Gastroesophageal sphincter (tissue), 4 donors: ENCODE measurements around the gene LMF2. TPM values are rescaled to one million over a fixed set of nuclear protein-coding genes. Genes with fewer than 3 reads are reported as not detected.

ENCODE experiments used
- ATAC-seq: fragments of 150-250 bp; one replicate; pipeline ENCODE4 v1.9.1; 2016; ENCODE audit warnings: mild to moderate bottlenecking, moderate library complexity
- H3K27ac ChIP-seq, 4 donors: fragments of 200-600 bp; sonication (generic) in 3 of 4; 1 replicate in 3 of 4; 2 replicates in 1 of 4; pipeline ENCODE4 v1.5.1; 2016 to 2019
- H3K27me3 ChIP-seq: fragments of 200-600 bp; sonication (generic); one replicate; pipeline ENCODE4 v1.5.1; 2019
- H3K36me3 ChIP-seq, 2 donors: fragments of 200-600 bp; sonication (generic); one replicate each; pipeline ENCODE4 v1.5.1; 2019; ENCODE audit warnings: control low read depth in 1 of 2
- H3K4me1 ChIP-seq, 3 donors: fragments of 200-600 bp; sonication (generic); 1 replicate in 2 of 3; 2 replicates in 1 of 3; pipeline ENCODE4 v1.5.1; 2016 to 2019; ENCODE audit warnings: control low read depth in 2 of 3
- H3K4me3 ChIP-seq, 2 donors: fragments of 200-600 bp; sonication (generic); one replicate each; pipeline ENCODE4 v1.5.1; 2019; ENCODE audit warnings: mild to moderate bottlenecking in 1 of 2, moderate library complexity in 1 of 2
- H3K9me3 ChIP-seq, 3 donors: fragments of 200-600 bp; sonication (generic); one replicate each; pipeline ENCODE4 v1.5.1; 2017 to 2019; ENCODE audit warnings: control low read depth in 2 of 3
- CTCF ChIP-seq, 4 experiments: fragments of 200-600 bp in 2 of 4; fragments of 450-650 bp in 2 of 4; sonication (generic) in 1 of 4; IDR thresholded peaks; one replicate each; pipeline ENCODE4 v1.5.1; 2017 to 2019; ENCODE audit warnings: antibody characterized with exemption in 4 of 4, mild to moderate bottlenecking in 2 of 4, moderate library complexity in 2 of 4
- EP300 ChIP-seq: sonication (generic); formaldehyde crosslinking; IDR thresholded peaks from one replicate; pipeline ENCODE4 v1.6.1; 2017; ENCODE audit warnings: antibody characterized with exemption, mild to moderate bottlenecking
- POLR2A ChIP-seq, 2 donors: fragments of 450-650 bp; IDR thresholded peaks; one replicate each; pipeline ENCODE4 v1.6.1; 2017; ENCODE audit warnings: antibody characterized with exemption in 2 of 2, mild to moderate bottlenecking in 2 of 2, moderate library complexity in 1 of 2
- POLR2AphosphoS5 ChIP-seq: sonication (generic); formaldehyde crosslinking; IDR thresholded peaks from one replicate; pipeline ENCODE4 v1.6.1; 2017; ENCODE audit warnings: antibody characterized with exemption
- WGBS, 2 donors: methylation state at CpG; one replicate each; pipeline ENCODE4 v1.1.5; 2018; ENCODE audit warnings: low coverage in 1 of 2; 5-methylcytosine and 5-hydroxymethylcytosine counted together
- total RNA-seq, 4 donors: library from RNA; depleted of rRNA; stranded (reverse); fragments of >200 nt; gene quantifications; one replicate each; pipeline ENCODE4 v1.1.0, GENCODE V29; 2016

The LMF2 gene
- total RNA-seq, 4 donors from 2014 or later: 35.5 to 58.4 (median 45.1) TPM

- TF ChIP-seq POLR2A (IDR thresholded peaks at IDR 0.05) (no peak), EP300 (no peak), POLR2AphosphoS5 (no peak), CTCF (IDR thresholded peaks at IDR 0.05) (no peak)
- Histone ChIP-seq H3K9me3 (no peaks in the 10 kb centered on the region), H3K27ac (no peak overlapping the region), H3K4me3 (no peak overlapping the region), H3K4me1 (peaks cover 0 to 19% (median 0%) of the 10 kb centered on the region in 3 donors), H3K36me3 (no peaks in the 10 kb centered on the region), H3K27me3 (peaks cover 91% of the 10 kb centered on the region)
- ATAC-seq: no peak
- 52 to 70% methylated on average over 7 to 12 of the region's 29 CpGs for WGBS, 2 donors
These were observed 22.0 kb downstream of the LMF2 start for GRCh38 chr22:50485221-50486131.

GRCh38 chr22:50483977-50484853 lies 23.3 kb downstream of the LMF2 start:
- no peak for TF ChIP-seq POLR2A (IDR thresholded peaks at IDR 0.05)
- TF ChIP-seq CTCF (IDR thresholded peaks at IDR 0.05): no peak
- no peak for TF ChIP-seq POLR2AphosphoS5
- no peak for TF ChIP-seq EP300
- Histone ChIP-seq H3K36me3 (no peaks in the 10 kb centered on the region), H3K27me3 (peaks cover 99% of the 10 kb centered on the region), H3K4me3 (no peak overlapping the region), H3K9me3 (no peaks in the 10 kb centered on the region), H3K4me1 (peaks cover 0 to 19% (median 0%) of the 10 kb centered on the region in 3 donors), H3K27ac (no peak overlapping the region)
- ATAC-seq: no peak
- 66 to 87% methylated on average over 6 to 10 of the region's 31 CpGs for WGBS, 2 donors

- TF ChIP-seq POLR2A (IDR thresholded peaks at IDR 0.05): no peak
- no peak overlapping the region for H3K27ac ChIP-seq
- H3K27me3 ChIP-seq: peaks cover 100% of the 10 kb centered on the region
- peaks cover 0 to 19% (median 0%) of the 10 kb centered on the region in 3 donors for H3K4me1 ChIP-seq
- 80% methylated on average over 3 of the region's 8 CpGs; no CpG with 5 or more reads in 1 of the 2 donors for WGBS, 2 donors
- no peak for ATAC-seq
- H3K9me3 ChIP-seq: no peaks in the 10 kb centered on the region
- H3K36me3 ChIP-seq: no peaks in the 10 kb centered on the region
- no peak overlapping the region for H3K4me3 ChIP-seq
These were observed 23.9 kb downstream of the LMF2 start for GRCh38 chr22:50483556-50483955.

- WGBS, 2 donors: 55% methylated on average over 4 of the region's 10 CpGs; no CpG with 5 or more reads in 1 of the 2 donors
- Histone ChIP-seq H3K9me3 (no peaks in the 10 kb centered on the region), H3K27me3 (peaks cover 95% of the 10 kb centered on the region), H3K4me3 (no peak overlapping the region), H3K27ac (no peak overlapping the region), H3K4me1 (peaks cover 0 to 19% (median 0%) of the 10 kb centered on the region in 3 donors), H3K36me3 (no peaks in the 10 kb centered on the region)
- TF ChIP-seq EP300 (no peak), POLR2AphosphoS5 (no peak), CTCF (IDR thresholded peaks at IDR 0.05) (no peak), POLR2A (IDR thresholded peaks at IDR 0.05) (no peak)
- ATAC-seq: no peak
These were observed 24.4 kb downstream of the LMF2 start for GRCh38 chr22:50483106-50483505.
